ENCODE data around the gene PUSL1.

Gene PUSL1

DNA sequence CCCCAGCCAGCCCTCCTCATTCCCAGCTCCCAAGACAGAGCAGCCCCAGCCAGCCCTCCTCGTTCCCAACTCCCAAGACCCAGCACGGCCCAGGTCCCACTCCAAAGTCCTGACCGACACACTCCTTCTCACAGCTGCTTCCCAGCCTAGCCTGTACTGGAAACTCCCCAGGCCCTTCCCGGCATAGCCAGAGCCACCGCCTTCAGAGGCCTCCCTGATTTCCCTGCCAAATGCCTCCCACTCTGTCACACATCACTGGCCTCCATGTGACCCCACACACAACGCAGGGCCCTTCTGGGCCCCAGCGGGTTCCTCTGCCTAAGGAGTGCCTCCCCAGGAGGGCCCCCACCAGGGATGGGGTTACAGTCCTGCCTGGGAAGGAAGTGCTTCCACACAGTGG lies 37.6 kb upstream of the PUSL1 start:
- Histone ChIP-seq H3K18ac (ENCODE audit: low read length) (no peak overlapping the region), H2BK12ac (ENCODE audit: low read length) (no peak overlapping the region), H2BK5ac (ENCODE audit: low read length) (peak overlapping the region; percentile 0), H2BK120ac (ENCODE audit: low read depth, low read length) (no peak overlapping the region), H3K27me3 (ENCODE audit: control insufficient read depth in 3 of 3, insufficient read depth in 3 of 3, low read depth in 1 of 3, low read length in 3 of 3) (no peaks in the 10 kb centered on the region), H2AK5ac (ENCODE audit: low read depth, low read length) (no peak overlapping the region), H3K27ac (replicated peaks; ENCODE audit: low read length) (no peak overlapping the region), H3K36me3 (replicated peaks in 1 of 2; ENCODE audit: control insufficient read depth in 2 of 2, insufficient read depth in 2 of 2, low read length in 2 of 2) (peaks cover 19 to 56% of the 10 kb centered on the region in 2 donors), H2AFZ (ENCODE audit: low read length) (no peak overlapping the region), H3K9ac (ENCODE audit: low read depth, low read length, poor library complexity) (peak overlapping the region; percentile 25), H3K4me1 (ENCODE audit: control insufficient read depth in 2 of 2, insufficient read depth in 1 of 2, low read depth in 1 of 2, low read length in 2 of 2) (peaks cover 14 to 20% of the 10 kb centered on the region in 2 donors), H3K79me1 (ENCODE audit: low read depth, low read length) (peaks cover 34% of the 10 kb centered on the region), H4K8ac (ENCODE audit: low read depth, low read length) (no peak overlapping the region), H3K4ac (ENCODE audit: low read length) (no peak overlapping the region), H3K14ac (ENCODE audit: low read length) (no peak overlapping the region), H3K4me2 (ENCODE audit: insufficient read depth, low read length, poor library complexity, severe bottlenecking) (no peak overlapping the region), H4K91ac (ENCODE audit: low read depth, low read length, poor library complexity) (no peak overlapping the region), H3K4me3 (ENCODE audit: low read length in 2 of 2) (no peak overlapping the region), H3K9me3 (replicated peaks in 1 of 2; ENCODE audit: control insufficient read depth in 2 of 2, insufficient read depth in 1 of 2, low read depth in 1 of 2, low read length in 2 of 2) (peaks cover 0 to 2% of the 10 kb centered on the region in 2 donors), H3K23ac (ENCODE audit: low read depth, low read length, poor library complexity) (no peak overlapping the region), H2BK15ac (ENCODE audit: low read length) (no peak overlapping the region)
- no CpG with 5 or more reads among the region's 7 CpGs for WGBS, 2 donors (ENCODE audit: extremely low coverage in 2 of 2, insufficient read length in 2 of 2, insufficient replicate concordance in 1 of 2)
- no peak for DNase-seq (ENCODE audit: low spot score)

DNA sequence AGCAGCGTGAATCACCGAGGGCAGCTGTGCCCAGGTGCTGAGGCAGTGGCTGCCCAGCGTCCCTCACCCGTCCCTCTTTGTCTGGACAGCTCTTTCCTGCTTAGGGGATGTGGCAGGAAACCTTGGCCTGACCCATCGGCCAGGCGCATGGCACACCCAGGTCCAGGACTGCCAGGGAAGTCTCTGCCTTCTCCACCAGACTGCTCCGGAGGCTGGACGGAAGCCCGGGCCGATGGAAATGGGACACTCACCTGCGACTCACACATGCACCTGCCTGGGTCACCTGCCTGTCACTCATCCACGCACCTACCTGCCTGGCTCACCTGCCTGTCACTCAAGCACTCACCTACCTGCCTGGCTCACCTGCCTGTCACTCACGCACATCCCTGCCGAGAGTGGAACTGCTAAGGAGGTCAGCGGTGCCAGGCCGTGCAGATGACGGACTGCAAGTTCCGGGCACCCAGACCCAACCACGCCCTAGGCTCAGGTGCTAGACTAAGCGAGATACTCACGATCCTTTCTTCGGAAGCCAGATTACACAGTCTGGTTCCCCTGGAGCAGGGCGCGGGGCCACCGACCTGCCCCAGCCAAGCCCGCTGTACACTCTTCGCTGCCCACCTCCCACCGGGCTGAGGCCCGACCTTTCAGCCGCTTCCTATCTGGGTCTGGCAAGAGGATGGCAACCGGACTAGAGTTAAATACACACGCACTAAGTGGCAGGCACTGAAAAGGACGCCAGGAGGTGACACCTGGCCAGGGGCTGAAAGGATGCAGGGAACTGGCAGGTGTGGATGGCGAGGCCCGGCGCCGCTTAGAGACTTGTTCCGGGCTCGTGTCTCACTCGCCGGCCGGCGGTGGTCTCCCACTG lies 35.8 kb upstream of the PUSL1 start:
- Histone ChIP-seq H3K4me1 (ENCODE audit: control insufficient read depth in 2 of 2, insufficient read depth in 1 of 2, low read depth in 1 of 2, low read length in 2 of 2) (peaks cover 14 to 20% of the 10 kb centered on the region in 2 donors), H3K36me3 (replicated peaks in 1 of 2; ENCODE audit: control insufficient read depth in 2 of 2, insufficient read depth in 2 of 2, low read length in 2 of 2) (peaks cover 12 to 45% of the 10 kb centered on the region in 2 donors), H3K4ac (ENCODE audit: low read length) (peak overlapping the region; percentile 37), H3K27me3 (ENCODE audit: control insufficient read depth in 3 of 3, insufficient read depth in 3 of 3, low read depth in 1 of 3, low read length in 3 of 3) (no peaks in the 10 kb centered on the region), H3K14ac (ENCODE audit: low read length) (no peak overlapping the region), H2BK5ac (ENCODE audit: low read length) (peak overlapping the region; percentile 16), H3K9me3 (replicated peaks in 1 of 2; ENCODE audit: control insufficient read depth in 2 of 2, insufficient read depth in 1 of 2, low read depth in 1 of 2, low read length in 2 of 2) (peaks cover 0 to 2% of the 10 kb centered on the region in 2 donors), H3K79me1 (ENCODE audit: low read depth, low read length) (peaks cover 28% of the 10 kb centered on the region), H3K23ac (ENCODE audit: low read depth, low read length, poor library complexity) (peak overlapping the region; percentile 25), H4K8ac (ENCODE audit: low read depth, low read length) (no peak overlapping the region), H3K18ac (ENCODE audit: low read length) (peak overlapping the region; percentile 33), H2AK5ac (ENCODE audit: low read depth, low read length) (peak overlapping the region; percentile 95), H2BK12ac (ENCODE audit: low read length) (no peak overlapping the region), H2BK120ac (ENCODE audit: low read depth, low read length) (no peak overlapping the region), H2AFZ (ENCODE audit: low read length) (no peak overlapping the region), H3K4me3 (ENCODE audit: low read length in 2 of 2) (peak overlapping the region; percentile 88 to 97), H3K4me2 (ENCODE audit: insufficient read depth, low read length, poor library complexity, severe bottlenecking) (peak overlapping the region; percentile 83), H2BK15ac (ENCODE audit: low read length) (no peak overlapping the region), H4K91ac (ENCODE audit: low read depth, low read length, poor library complexity) (no peak overlapping the region), H3K9ac (ENCODE audit: low read depth, low read length, poor library complexity) (peak overlapping the region; percentile 96), H3K27ac (replicated peaks; ENCODE audit: low read length) (no peak overlapping the region)
- no CpG with 5 or more reads among the region's 43 CpGs for WGBS, 2 donors (ENCODE audit: extremely low coverage in 2 of 2, insufficient read length in 2 of 2, insufficient replicate concordance in 1 of 2)
- DNase-seq (ENCODE audit: low spot score) = no peak

- Histone ChIP-seq H2BK15ac (ENCODE audit: low read length) (no peak overlapping the region), H2AK5ac (ENCODE audit: low read depth, low read length) (peak overlapping the region; percentile 95), H3K23ac (ENCODE audit: low read depth, low read length, poor library complexity) (peak overlapping the region; percentile 99), H2BK12ac (ENCODE audit: low read length) (no peak overlapping the region), H3K14ac (ENCODE audit: low read length) (peak overlapping the region; percentile 56), H2BK5ac (ENCODE audit: low read length) (peak overlapping the region; percentile 90), H3K79me1 (ENCODE audit: low read depth, low read length) (peaks cover 23% of the 10 kb centered on the region), H3K4me2 (ENCODE audit: insufficient read depth, low read length, poor library complexity, severe bottlenecking) (peak overlapping the region; percentile 83), H3K9me3 (replicated peaks in 1 of 2; ENCODE audit: control insufficient read depth in 2 of 2, insufficient read depth in 1 of 2, low read depth in 1 of 2, low read length in 2 of 2) (peaks cover 0 to 2% of the 10 kb centered on the region in 2 donors), H3K36me3 (replicated peaks in 1 of 2; ENCODE audit: control insufficient read depth in 2 of 2, insufficient read depth in 2 of 2, low read length in 2 of 2) (peaks cover 10 to 39% of the 10 kb centered on the region in 2 donors), H3K4ac (ENCODE audit: low read length) (peak overlapping the region; percentile 37), H3K4me3 (ENCODE audit: low read length in 2 of 2) (peak overlapping the region; percentile 88 to 97), H2AFZ (ENCODE audit: low read length) (peak overlapping the region; percentile 86), H2BK120ac (ENCODE audit: low read depth, low read length) (no peak overlapping the region), H3K27me3 (ENCODE audit: control insufficient read depth in 3 of 3, insufficient read depth in 3 of 3, low read depth in 1 of 3, low read length in 3 of 3) (no peaks in the 10 kb centered on the region), H3K4me1 (ENCODE audit: control insufficient read depth in 2 of 2, insufficient read depth in 1 of 2, low read depth in 1 of 2, low read length in 2 of 2) (peaks cover 14 to 20% of the 10 kb centered on the region in 2 donors), H3K9ac (ENCODE audit: low read depth, low read length, poor library complexity) (peak overlapping the region; percentile 96), H4K91ac (ENCODE audit: low read depth, low read length, poor library complexity) (no peak overlapping the region), H3K27ac (replicated peaks; ENCODE audit: low read length) (no peak overlapping the region), H3K18ac (ENCODE audit: low read length) (peak overlapping the region; percentile 94), H4K8ac (ENCODE audit: low read depth, low read length) (no peak overlapping the region)
- DNase-seq (ENCODE audit: low spot score) = no peak
- WGBS, 2 donors (ENCODE audit: extremely low coverage in 2 of 2, insufficient read length in 2 of 2, insufficient replicate concordance in 1 of 2) = no CpG with 5 or more reads among the region's 31 CpGs
Observed at GRCh38 chr1:1273209-1273511, 35.2 kb upstream of the PUSL1 start.

- peak within 1 kb of the TSS; percentile 95 for H2BK12ac ChIP-seq (ENCODE audit: low read length)
- H3K4me2 ChIP-seq (ENCODE audit: insufficient read depth, low read length, poor library complexity, severe bottlenecking) = peak within 1 kb of the TSS; percentile 93
- no peaks in the 10 kb centered on the region for H3K27me3 ChIP-seq (ENCODE audit: control insufficient read depth in 3 of 3, insufficient read depth in 3 of 3, low read depth in 1 of 3, low read length in 3 of 3)
- peak within 1 kb of the TSS; percentile 98 for H3K14ac ChIP-seq (ENCODE audit: low read length)
- H3K4me3 ChIP-seq (ENCODE audit: low read length in 2 of 2) = peak within 1 kb of the TSS; percentile 88 to 97
- peak within 1 kb of the TSS; percentile 87 for H2BK120ac ChIP-seq (ENCODE audit: low read depth, low read length)
- H4K8ac ChIP-seq (ENCODE audit: low read depth, low read length) = peak within 1 kb of the TSS; percentile 98
- H2BK5ac ChIP-seq (ENCODE audit: low read length) = peak within 1 kb of the TSS; percentile 90
- H2BK15ac ChIP-seq (ENCODE audit: low read length) = peak within 1 kb of the TSS; percentile 96
- peak within 1 kb of the TSS; percentile 96 for H3K9ac ChIP-seq (ENCODE audit: low read depth, low read length, poor library complexity)
- WGBS, 2 donors (ENCODE audit: extremely low coverage in 2 of 2, insufficient read length in 2 of 2, insufficient replicate concordance in 1 of 2) = no CpG with 5 or more reads among the region's 105 CpGs
- peaks cover 0 to 2% of the 10 kb centered on the region in 2 donors for H3K9me3 ChIP-seq (replicated peaks in 1 of 2; ENCODE audit: control insufficient read depth in 2 of 2, insufficient read depth in 1 of 2, low read depth in 1 of 2, low read length in 2 of 2)
- H3K23ac ChIP-seq (ENCODE audit: low read depth, low read length, poor library complexity) = peak within 1 kb of the TSS; percentile 99
- H3K36me3 ChIP-seq (replicated peaks in 1 of 2; ENCODE audit: control insufficient read depth in 2 of 2, insufficient read depth in 2 of 2, low read length in 2 of 2) = peaks cover 10 to 34% of the 10 kb centered on the region in 2 donors
- H3K79me1 ChIP-seq (ENCODE audit: low read depth, low read length) = peaks cover 19% of the 10 kb centered on the region
- H3K27ac ChIP-seq (replicated peaks; ENCODE audit: low read length) = peak within 1 kb of the TSS; percentile 22
- peak within 1 kb of the TSS; percentile 92 for H4K91ac ChIP-seq (ENCODE audit: low read depth, low read length, poor library complexity)
- H3K4ac ChIP-seq (ENCODE audit: low read length) = peak within 1 kb of the TSS; percentile 89
- H3K4me1 ChIP-seq (ENCODE audit: control insufficient read depth in 2 of 2, insufficient read depth in 1 of 2, low read depth in 1 of 2, low read length in 2 of 2) = peaks cover 14 to 20% of the 10 kb centered on the region in 2 donors
- peak within 1 kb of the TSS; percentile 99 for H2AK5ac ChIP-seq (ENCODE audit: low read depth, low read length)
- DNase-seq (ENCODE audit: low spot score) = peak; percentile 91
- H3K18ac ChIP-seq (ENCODE audit: low read length) = peak within 1 kb of the TSS; percentile 100
- peak within 1 kb of the TSS; percentile 98 for H2AFZ ChIP-seq (ENCODE audit: low read length)
Observed at GRCh38 chr1:1273512-1274298, 34.7 kb upstream of the PUSL1 start, which contains the start of gene UBE2J2. TSS of gene UBE2J2 (minus strand) at chr1:1273854. CDS start at chr1:1267992, 5,862 bp downstream.
